SIG-M5 (cell line): ENCODE measurements around the gene SCGB1D1.

Experiments used
- DNase-seq: peaks from one replicate; lab custom pipeline; 2025; lab: John Stamatoyannopoulos, UW

Gene SCGB1D1

GRCh38 chr11:62233730-62234129 lies 43.7 kb downstream of the SCGB1D1 start:
- no peak for DNase-seq

- no peak for DNase-seq
Measured at GRCh38 chr11:62236187-62236586, 46.2 kb downstream of the SCGB1D1 start.

- no peak for DNase-seq
Measured at GRCh38 chr11:62237499-62237898, 47.5 kb downstream of the SCGB1D1 start.

GRCh38 chr11:62238151-62238550 lies 48.1 kb downstream of the SCGB1D1 start:
- DNase-seq: no peak

- DNase-seq: no peak
Measured at GRCh38 chr11:62241095-62241494, 51.1 kb downstream of the SCGB1D1 start.

GRCh38 chr11:62242021-62242420 lies 52.0 kb downstream of the SCGB1D1 start, which contains the start of gene SCGB1D2:
Gene SCGB1D2 (plus strand): TSS chr11:62242239. CDS start chr11:62242308, 69 bp downstream.
- no peak for DNase-seq
